HepG2 (cell line): ENCODE results near the gene MTA1. TPM values are rescaled to one million over a fixed set of nuclear protein-coding genes. Genes with fewer than 3 reads are reported as not detected.

Experiments
- BRCA1 ChIP-seq: sonication (generic); formaldehyde crosslinking; IDR thresholded peaks from 2 replicates; pipeline ENCODE4 v1.4.0; 2020; ENCODE audit warnings: missing genetic modification reagents
- CCDC6 ChIP-seq: sonication (generic); formaldehyde crosslinking; IDR thresholded peaks from 2 replicates; pipeline ENCODE4 v1.8.1; 2022; ENCODE audit warnings: mild to moderate bottlenecking, missing genetic modification reagents, moderate library complexity
- DPF2 ChIP-seq: sonication (generic); formaldehyde crosslinking; IDR thresholded peaks from 2 replicates; pipeline ENCODE4 v1.4.0; 2020; ENCODE audit warnings: mild to moderate bottlenecking, low read depth, missing genetic modification reagents, borderline replicate concordance
- FUBP1 ChIP-seq: sonication (generic); formaldehyde crosslinking; IDR thresholded peaks from 2 replicates; pipeline ENCODE4 v1.5.1; 2020; ENCODE audit warnings: missing genetic modification reagents, mild to moderate bottlenecking, borderline replicate concordance
- NRL ChIP-seq: sonication (generic); formaldehyde crosslinking; IDR thresholded peaks from 2 replicates; pipeline ENCODE4 v1.5.0; 2020; ENCODE audit warnings: missing genetic modification reagents, mild to moderate bottlenecking, moderate library complexity, borderline replicate concordance
- POGK ChIP-seq: sonication (generic); formaldehyde crosslinking; conservative IDR thresholded peaks from 2 replicates; pipeline ENCODE4 v1.8.0; 2022; ENCODE audit warnings: mild to moderate bottlenecking, moderate library complexity, missing genetic modification reagents
- SIN3A ChIP-seq: IDR thresholded peaks from 2 replicates; pipeline ENCODE4 v1.6.1; 2011; ENCODE audit warnings: low read depth, mild to moderate bottlenecking, control low read depth, low read length, borderline replicate concordance
- SP5 ChIP-seq: IDR thresholded peaks from 2 replicates; pipeline ENCODE4 v1.6.1; 2016; ENCODE audit warnings: low read depth, borderline replicate concordance
- STAG1 ChIP-seq: sonication (generic); formaldehyde crosslinking; IDR thresholded peaks from 2 replicates; pipeline ENCODE4 v1.4.0; 2020; ENCODE audit warnings: missing genetic modification reagents
- ZBTB34 ChIP-seq: sonication (generic); formaldehyde crosslinking; IDR thresholded peaks from 2 replicates; pipeline ENCODE4 v1.8.0; 2022; ENCODE audit warnings: mild to moderate bottlenecking, missing genetic modification reagents
- ZBTB38 ChIP-seq: sonication (generic); formaldehyde crosslinking; IDR thresholded peaks from 2 replicates; pipeline ENCODE4 v1.5.1; 2020; ENCODE audit warnings: mild to moderate bottlenecking, missing genetic modification reagents
- ZFP36 ChIP-seq: fragments of 150-350 bp; IDR thresholded peaks from 2 replicates; pipeline ENCODE4 v1.6.1; 2018; ENCODE audit warnings: borderline replicate concordance, low read length, low read depth; ENCODE audit not compliant: partially characterized antibody
- ZNF230 ChIP-seq: sonication (generic); formaldehyde crosslinking; IDR thresholded peaks from 2 replicates; pipeline ENCODE4 v1.4.0; 2020; ENCODE audit warnings: mild to moderate bottlenecking, missing genetic modification reagents
- ZNF34 ChIP-seq: sonication (generic); formaldehyde crosslinking; IDR thresholded peaks from 2 replicates; pipeline ENCODE4 v1.4.0; 2020; ENCODE audit warnings: mild to moderate bottlenecking, missing genetic modification reagents, borderline replicate concordance
- ZNF615 ChIP-seq: sonication (generic); formaldehyde crosslinking; IDR thresholded peaks from 2 replicates; pipeline ENCODE4 v1.5.0; 2020; ENCODE audit warnings: mild to moderate bottlenecking, missing genetic modification reagents, borderline replicate concordance
- ZNF687 ChIP-seq: sonication (generic); formaldehyde crosslinking; IDR thresholded peaks from 2 replicates; pipeline ENCODE4 v1.5.1; 2020; ENCODE audit warnings: mild to moderate bottlenecking, missing genetic modification reagents, moderate library complexity
- ZNF773 ChIP-seq: sonication (generic); formaldehyde crosslinking; IDR thresholded peaks from 2 replicates; pipeline ENCODE4 v1.4.0; 2020; ENCODE audit warnings: missing genetic modification reagents, borderline replicate concordance
- polyA plus RNA-seq, 8 experiments: library from polyadenylated mRNA; depleted of rRNA in 3 of 8; stranded (reverse) in 7 of 8; unstranded in 1 of 8; fragments of >200 nt; fragmentation: Illumina TruSeq in 4 of 8; extraction: Trizol in 4 of 8; gene quantifications; 2 replicates each; pipeline versions ENCODE4 v1.2.1 to v1.2.3, GENCODE V29; 2011 to 2016; ENCODE audit warnings: low read depth in 4 of 8, missing spikeins in 1 of 8, mixed read lengths in 1 of 8; ENCODE audit not compliant: insufficient read depth in 1 of 8
- total RNA-seq, 5 experiments: library from RNA; depleted of rRNA; stranded (reverse); fragments of >200 nt; fragmentation: Illumina TruSeq; extraction: Trizol; gene quantifications; 2 replicates each; pipeline ENCODE4 v1.2.3, GENCODE V29; 2016; ENCODE audit warnings: low read depth in 1 of 5

The MTA1 gene
- total and polyA plus RNA-seq, 2 of the 13 experiments (the other 11 are each of a cell fraction or from before 2014, with no cell fraction given): 35.2 to 85.8 TPM

- TF ChIP-seq ZNF687 (peak; percentile 40), ZNF615 (CRISPR knock-in tag) (no peak), SP5 (CRISPR knock-in tag) (no peak), CCDC6 (CRISPR knock-in tag) (no peak), ZBTB38 (0 out of 2 replicates have a peak, but pooled peaks have one; percentile 44), ZNF230 (CRISPR knock-in tag) (0 out of 2 replicates have a peak, but pooled peaks have one; percentile 30), NRL (CRISPR knock-in tag) (no peak), FUBP1 (no peak), ZFP36 (no peak), ZBTB34 (CRISPR knock-in tag) (0 out of 2 replicates have a peak, but pooled peaks have one; percentile 46), POGK (CRISPR knock-in tag) (0 out of 2 replicates have a peak, but pooled peaks have one; percentile 61), STAG1 (CRISPR knock-in tag) (0 out of 2 replicates have a peak, but pooled peaks have one; percentile 12), DPF2 (CRISPR knock-in tag) (no peak), ZNF34 (CRISPR knock-in tag) (no peak), BRCA1 (no peak), ZNF773 (peak; percentile 55; the same call in 1 of the 2 replicates), SIN3A (no peak)
Measured at GRCh38 chr14:105495101-105495989, 75.7 kb downstream of the MTA1 start (continued).
